Measurements from ENCODE around the gene POLDIP2. TPM values are rescaled to one million over a fixed set of nuclear protein-coding genes. Genes with fewer than 3 reads are reported as not detected.

Gene POLDIP2
- total and polyA plus RNA-seq, 9 of the 15 experiments (the other 6 are each of a cell fraction or from before 2014, with no cell fraction given): 22.0 to 137 (median 104) TPM

DNA sequence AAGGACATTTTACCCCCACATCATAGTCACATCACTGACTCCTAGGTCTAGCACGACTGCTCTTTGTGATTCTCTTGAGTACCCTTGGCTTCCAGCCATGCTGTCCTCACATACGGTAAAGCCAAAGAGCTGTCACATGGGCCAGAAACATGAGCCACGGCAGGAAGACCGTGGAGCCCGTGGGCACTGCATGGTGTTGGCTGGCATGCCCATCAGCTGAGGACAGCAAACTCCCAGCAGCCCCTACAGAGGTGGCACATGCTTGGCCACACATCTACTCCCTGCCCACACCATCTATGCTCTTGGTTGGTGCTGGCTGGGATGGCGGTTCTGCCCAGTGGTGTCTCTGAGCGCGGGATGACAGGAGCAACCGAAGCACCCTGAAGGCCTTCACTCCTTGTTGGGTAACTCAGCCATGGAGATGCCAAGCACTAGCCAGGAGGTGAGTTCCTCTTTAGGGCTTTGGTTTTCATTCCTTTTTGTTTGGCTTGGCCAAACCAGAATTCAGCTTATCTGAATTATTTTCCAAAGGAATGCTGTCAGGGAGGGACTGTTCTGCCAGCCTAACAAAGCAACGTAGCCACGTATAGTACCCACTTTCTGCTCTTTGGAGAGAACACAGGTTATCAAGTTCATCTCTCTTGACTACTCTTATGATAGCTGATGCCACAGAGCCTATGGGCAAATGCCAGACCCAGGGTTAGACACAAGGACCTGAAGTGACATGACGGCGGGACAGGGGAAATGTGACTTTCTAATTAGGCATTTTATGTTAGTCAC is 11.7 kb downstream of the POLDIP2 start (continued):
- TF ChIP-seq, protein P1, sequence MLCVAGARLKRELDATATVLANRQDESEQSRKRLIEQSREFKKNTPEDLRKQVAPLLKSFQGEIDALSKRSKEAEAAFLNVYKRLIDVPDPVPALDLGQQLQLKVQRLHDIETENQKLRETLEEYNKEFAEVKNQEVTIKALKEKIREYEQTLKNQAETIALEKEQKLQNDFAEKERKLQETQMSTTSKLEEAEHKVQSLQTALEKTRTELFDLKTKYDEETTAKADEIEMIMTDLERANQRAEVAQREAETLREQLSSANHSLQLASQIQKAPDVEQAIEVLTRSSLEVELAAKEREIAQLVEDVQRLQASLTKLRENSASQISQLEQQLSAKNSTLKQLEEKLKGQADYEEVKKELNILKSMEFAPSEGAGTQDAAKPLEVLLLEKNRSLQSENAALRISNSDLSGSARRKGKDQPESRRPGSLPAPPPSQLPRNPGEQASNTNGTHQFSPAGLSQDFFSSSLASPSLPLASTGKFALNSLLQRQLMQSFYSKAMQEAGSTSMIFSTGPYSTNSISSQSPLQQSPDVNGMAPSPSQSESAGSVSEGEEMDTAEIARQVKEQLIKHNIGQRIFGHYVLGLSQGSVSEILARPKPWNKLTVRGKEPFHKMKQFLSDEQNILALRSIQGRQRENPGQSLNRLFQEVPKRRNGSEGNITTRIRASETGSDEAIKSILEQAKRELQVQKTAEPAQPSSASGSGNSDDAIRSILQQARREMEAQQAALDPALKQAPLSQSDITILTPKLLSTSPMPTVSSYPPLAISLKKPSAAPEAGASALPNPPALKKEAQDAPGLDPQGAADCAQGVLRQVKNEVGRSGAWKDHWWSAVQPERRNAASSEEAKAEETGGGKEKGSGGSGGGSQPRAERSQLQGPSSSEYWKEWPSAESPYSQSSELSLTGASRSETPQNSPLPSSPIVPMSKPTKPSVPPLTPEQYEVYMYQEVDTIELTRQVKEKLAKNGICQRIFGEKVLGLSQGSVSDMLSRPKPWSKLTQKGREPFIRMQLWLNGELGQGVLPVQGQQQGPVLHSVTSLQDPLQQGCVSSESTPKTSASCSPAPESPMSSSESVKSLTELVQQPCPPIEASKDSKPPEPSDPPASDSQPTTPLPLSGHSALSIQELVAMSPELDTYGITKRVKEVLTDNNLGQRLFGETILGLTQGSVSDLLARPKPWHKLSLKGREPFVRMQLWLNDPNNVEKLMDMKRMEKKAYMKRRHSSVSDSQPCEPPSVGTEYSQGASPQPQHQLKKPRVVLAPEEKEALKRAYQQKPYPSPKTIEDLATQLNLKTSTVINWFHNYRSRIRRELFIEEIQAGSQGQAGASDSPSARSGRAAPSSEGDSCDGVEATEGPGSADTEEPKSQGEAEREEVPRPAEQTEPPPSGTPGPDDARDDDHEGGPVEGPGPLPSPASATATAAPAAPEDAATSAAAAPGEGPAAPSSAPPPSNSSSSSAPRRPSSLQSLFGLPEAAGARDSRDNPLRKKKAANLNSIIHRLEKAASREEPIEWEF (CRISPR knock-in tag; IDR thresholded peaks at IDR 0.05): no peak
- TF ChIP-seq POLR2AphosphoS2 (IDR thresholded peaks at IDR 0.05; ENCODE audit: low read length) (0 out of 2 replicates have a peak, but pooled peaks have one; percentile 17), HDGF (IDR thresholded peaks at IDR 0.05) (no peak), NFRKB (IDR thresholded peaks at IDR 0.05; ENCODE audit: low read depth) (no peak), YY1 (IDR thresholded peaks at IDR 0.05; ENCODE audit: borderline replicate concordance in 1 of 3, control insufficient read depth in 1 of 3, extremely low read depth in 1 of 3, insufficient read depth in 3 of 3, insufficient read length in 1 of 3, insufficient replicate concordance in 2 of 3, low read depth in 1 of 3, low read length in 2 of 3) (no peak)
- TF ChIP-seq, protein P2, sequence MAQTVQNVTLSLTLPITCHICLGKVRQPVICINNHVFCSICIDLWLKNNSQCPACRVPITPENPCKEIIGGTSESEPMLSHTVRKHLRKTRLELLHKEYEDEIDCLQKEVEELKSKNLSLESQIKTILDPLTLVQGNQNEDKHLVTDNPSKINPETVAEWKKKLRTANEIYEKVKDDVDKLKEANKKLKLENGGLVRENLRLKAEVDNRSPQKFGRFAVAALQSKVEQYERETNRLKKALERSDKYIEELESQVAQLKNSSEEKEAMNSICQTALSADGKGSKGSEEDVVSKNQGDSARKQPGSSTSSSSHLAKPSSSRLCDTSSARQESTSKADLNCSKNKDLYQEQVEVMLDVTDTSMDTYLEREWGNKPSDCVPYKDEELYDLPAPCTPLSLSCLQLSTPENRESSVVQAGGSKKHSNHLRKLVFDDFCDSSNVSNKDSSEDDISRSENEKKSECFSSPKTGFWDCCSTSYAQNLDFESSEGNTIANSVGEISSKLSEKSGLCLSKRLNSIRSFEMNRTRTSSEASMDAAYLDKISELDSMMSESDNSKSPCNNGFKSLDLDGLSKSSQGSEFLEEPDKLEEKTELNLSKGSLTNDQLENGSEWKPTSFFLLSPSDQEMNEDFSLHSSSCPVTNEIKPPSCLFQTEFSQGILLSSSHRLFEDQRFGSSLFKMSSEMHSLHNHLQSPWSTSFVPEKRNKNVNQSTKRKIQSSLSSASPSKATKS (CRISPR knock-in tag; IDR thresholded peaks at IDR 0.05): no peak

Measured in K562 (cell line).